OCI-M2 (cell line): ENCODE results near the gene POLD4.
"Not testable (repeated sequence)": the region's sequence is repeated elsewhere in the genome, so short reads cannot be mapped to it uniquely, and the experiment has no call there.

Experiments used
- DNase-seq: peaks from one replicate; lab custom pipeline; 2025; ENCODE audit not compliant: unreplicated experiment; lab: John Stamatoyannopoulos, UW

POLD4 gene

GRCh38 chr11:67354075-67355022 lies 1.0 kb upstream of the POLD4 start:
- no peak for DNase-seq

- DNase-seq = no peak
Observed at GRCh38 chr11:67352546-67353316, 615 bp downstream of the POLD4 start.

- no peak for DNase-seq
Observed at GRCh38 chr11:67351275-67352005, 1.9 kb downstream of the POLD4 start.

GRCh38 chr11:67349928-67350465 lies 3.3 kb downstream of the POLD4 start:
- DNase-seq = no peak

GRCh38 chr11:67349457-67349856 lies 3.9 kb downstream of the POLD4 start:
- no peak for DNase-seq

- DNase-seq = no peak
Observed at GRCh38 chr11:67349036-67349435, 4.3 kb downstream of the POLD4 start.

GRCh38 chr11:67347964-67348749 lies 5.2 kb downstream of the POLD4 start:
- no peak for DNase-seq

- no peak for DNase-seq
Observed at GRCh38 chr11:67345920-67346819, 7.2 kb downstream of the POLD4 start.

- DNase-seq = no peak
Observed at GRCh38 chr11:67345247-67345919, 8.0 kb downstream of the POLD4 start.

GRCh38 chr11:67344264-67344663 lies 9.1 kb downstream of the POLD4 start:
- DNase-seq = no peak

GRCh38 chr11:67337257-67337656 lies 16.1 kb downstream of the POLD4 start:
- DNase-seq = no peak

- no peak for DNase-seq
Observed at GRCh38 chr11:67332081-67332691, 21.2 kb downstream of the POLD4 start.

- DNase-seq = no peak
Observed at GRCh38 chr11:67323526-67323925, 29.8 kb downstream of the POLD4 start.

- DNase-seq = no peak
Observed at GRCh38 chr11:67322049-67322448, 31.3 kb downstream of the POLD4 start.

GRCh38 chr11:67321313-67321871 lies 32.0 kb downstream of the POLD4 start:
- DNase-seq = no peak

GRCh38 chr11:67320691-67321090 lies 32.7 kb downstream of the POLD4 start:
- DNase-seq = no peak

- DNase-seq = no peak
Observed at GRCh38 chr11:67320011-67320410, 33.3 kb downstream of the POLD4 start.

- not testable (repeated sequence) for DNase-seq
Observed at GRCh38 chr11:67318876-67319275, 34.5 kb downstream of the POLD4 start.
